ENCODE data around the gene ADORA2A. TPM values are rescaled to one million over a fixed set of nuclear protein-coding genes. Genes with fewer than 3 reads are reported as not detected.
"Not testable (repeated sequence)": the region's sequence is repeated elsewhere in the genome, so short reads cannot be mapped to it uniquely, and the experiment has no call there.

ADORA2A gene
- total RNA-seq, 2 donors from 2014 or later = 2.5 to 4.0 TPM

DNA sequence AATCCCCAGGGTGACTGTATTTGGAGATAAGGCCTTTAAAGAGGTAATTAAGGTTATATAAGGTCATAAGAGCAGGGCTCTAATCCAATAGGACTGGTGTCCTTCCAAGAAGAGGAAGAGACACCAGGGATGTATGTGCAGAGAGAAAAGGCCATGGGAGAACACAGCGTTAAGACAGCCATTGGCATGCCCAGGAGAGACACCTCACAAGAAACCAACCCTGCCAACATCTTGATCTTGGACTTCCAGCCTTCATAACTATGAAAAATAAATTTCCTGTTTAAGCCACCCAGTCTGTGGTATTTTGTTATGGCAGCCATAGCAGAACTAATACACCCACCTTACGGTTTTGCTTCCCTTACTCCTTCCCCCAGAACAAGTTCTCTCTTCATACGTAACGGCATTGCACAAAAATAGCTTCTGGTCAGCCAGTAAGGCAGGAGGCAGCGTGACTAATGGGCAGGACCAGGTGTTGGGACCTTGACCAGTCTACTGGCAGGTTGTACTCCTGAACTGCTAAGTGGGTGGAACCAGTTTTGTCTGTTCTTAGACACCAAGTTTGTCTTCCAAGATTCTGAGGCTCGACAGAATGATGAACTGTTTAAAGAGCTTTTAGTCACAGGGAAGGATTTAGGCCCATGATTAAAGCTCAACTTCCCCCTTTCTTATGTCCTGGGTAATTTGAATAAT lies 35.8 kb downstream of the ADORA2A start:
- intact Hi-C loops (cut with DNase I, micrococcal nuclease) = no loop called here
- no peak for DNase-seq
- ATAC-seq = no peak

DNA sequence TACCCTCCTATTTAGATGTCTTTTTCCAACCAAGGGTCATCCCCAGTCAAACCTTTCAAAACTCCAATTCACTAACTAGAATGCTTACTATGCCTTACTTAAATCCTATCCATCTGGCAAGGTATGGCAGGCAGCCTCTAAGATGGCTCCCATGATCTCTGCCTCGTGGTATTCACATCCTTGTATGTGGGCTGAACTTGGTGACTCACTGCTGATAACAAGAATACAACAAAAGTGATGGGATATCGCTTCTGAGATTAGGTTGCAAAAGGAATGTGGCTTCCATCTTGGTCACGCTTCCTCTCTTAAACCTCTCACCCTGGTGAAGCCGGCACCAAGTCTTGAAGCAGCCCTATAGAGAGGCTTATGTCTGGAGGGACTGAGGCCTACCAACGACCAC lies 38.2 kb downstream of the ADORA2A start:
- intact Hi-C loops (cut with DNase I, micrococcal nuclease) = no loop called here
- DNase-seq (no peak), ATAC-seq (no peak)

DNA sequence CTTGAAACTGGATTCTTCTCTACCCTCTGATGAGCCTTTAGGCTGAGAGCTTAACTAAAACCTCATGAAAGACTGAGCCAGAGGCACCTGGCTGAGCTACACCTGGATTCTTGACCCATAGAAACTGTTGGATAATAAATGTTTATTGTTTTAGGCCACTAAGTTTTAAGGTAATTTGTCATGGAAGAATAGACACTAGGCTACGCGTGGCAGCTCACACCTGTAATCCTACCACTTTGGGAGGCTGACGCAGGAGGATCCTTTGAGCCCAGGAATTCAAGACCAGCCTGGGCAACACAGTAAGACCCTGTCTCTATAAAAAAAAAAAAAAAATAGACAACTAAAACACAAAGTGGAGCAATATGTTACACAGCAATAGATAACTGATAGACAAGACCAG lies 38.6 kb downstream of the ADORA2A start:
- no peak for ATAC-seq
- no peak for DNase-seq
- intact Hi-C loops (cut with DNase I, micrococcal nuclease) = no loop called here

DNA sequence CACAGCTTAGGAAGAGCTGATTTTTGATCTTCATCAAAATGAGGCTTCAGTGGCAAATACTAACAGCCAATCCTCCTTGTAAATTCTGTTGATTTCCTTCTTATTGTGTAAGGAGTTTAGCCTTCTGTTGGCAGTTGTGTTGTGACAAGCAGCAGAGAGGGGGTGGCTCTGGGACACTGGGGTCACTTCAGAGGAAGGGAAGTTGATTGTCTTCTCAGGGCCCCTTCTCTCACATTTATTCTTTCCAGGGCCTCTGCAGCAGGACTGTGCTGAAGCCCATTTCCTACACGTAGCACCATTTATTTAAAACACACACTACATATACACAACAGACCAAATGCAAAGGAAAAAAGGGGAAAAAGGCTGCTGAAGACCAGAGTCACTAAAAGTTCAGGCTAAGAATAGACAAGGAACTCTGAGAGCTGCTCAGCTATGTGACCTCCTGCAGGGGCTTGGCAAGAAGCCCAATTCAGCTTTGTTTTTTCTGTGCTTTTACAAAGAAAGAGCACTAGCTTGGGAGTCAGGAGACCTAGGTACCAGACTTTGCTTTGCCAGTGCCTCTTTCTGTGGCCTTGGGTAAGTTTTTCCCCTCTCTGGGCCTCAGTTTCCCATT lies 39.4 kb downstream of the ADORA2A start:
- intact Hi-C loops (cut with DNase I, micrococcal nuclease) = no loop called here

DNA sequence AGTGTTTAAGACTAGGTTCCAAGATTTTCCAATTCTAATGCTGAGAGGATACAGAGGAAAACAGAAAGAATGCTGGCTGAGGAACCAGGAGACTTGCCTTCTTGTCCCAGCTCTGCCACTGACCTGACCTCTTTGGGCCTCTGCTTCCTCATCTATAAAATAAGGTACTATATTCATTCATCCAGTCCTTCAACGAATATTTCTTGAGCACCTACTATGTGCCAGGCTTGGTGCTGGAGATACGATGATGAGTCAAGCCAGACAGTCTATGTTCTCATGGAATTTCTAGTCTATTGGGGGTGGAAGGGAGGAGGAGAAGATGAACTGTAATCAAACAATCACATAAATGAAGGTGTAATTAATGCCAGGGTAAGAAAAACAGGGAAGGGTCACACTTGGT lies 39.9 kb downstream of the ADORA2A start:
- no peak for ATAC-seq
- no peak for DNase-seq
- intact Hi-C loops (cut with DNase I, micrococcal nuclease) = no loop called here

More for the DNA sequence above, 39.4 kb downstream of the ADORA2A start:
- ATAC-seq (no peak), DNase-seq (no peak)

DNA sequence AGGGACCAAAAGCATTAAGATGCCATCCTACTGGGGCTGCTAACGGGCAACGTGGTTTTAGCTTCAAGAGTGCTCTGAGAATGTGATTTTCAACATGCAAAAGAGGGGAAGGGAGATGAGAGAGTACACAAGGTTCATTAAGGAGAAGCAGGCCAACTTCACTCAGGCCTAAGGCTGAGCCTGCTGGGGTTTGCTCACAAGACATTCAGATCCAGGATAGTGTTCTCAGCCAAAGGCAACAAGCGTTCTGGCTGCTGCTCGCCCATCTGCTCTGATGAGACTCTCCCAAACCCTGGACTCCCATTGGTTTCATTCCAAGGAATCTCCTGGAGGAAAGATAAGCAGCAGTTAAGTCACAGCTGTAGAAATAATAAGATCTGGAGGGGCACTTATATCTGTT lies 44.2 kb downstream of the ADORA2A start:
- ATAC-seq (no peak), DNase-seq (no peak)
- intact Hi-C loops (cut with DNase I, micrococcal nuclease) = no loop called here

DNA sequence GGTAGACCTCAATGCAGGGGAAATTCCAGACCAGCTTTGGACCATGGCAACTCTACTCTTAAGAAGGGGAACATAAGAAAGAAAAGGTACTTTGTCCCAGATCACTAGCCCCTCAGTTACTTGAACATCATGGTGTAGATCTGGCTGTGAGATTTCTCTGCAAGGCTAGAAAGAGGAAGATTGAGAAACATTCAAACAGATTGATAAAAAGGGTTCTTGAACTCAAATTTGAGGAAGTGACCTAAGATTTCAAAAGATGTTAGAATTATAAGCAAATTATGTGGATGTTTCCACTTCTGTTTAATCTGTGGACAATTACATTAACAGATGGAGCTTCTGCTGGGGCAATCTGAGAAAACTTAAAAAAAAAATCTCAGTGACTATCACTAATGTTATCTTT lies 45.9 kb downstream of the ADORA2A start:
- intact Hi-C loops (cut with DNase I, micrococcal nuclease) = no loop called here
- DNase-seq (no peak), ATAC-seq (no peak)

DNA sequence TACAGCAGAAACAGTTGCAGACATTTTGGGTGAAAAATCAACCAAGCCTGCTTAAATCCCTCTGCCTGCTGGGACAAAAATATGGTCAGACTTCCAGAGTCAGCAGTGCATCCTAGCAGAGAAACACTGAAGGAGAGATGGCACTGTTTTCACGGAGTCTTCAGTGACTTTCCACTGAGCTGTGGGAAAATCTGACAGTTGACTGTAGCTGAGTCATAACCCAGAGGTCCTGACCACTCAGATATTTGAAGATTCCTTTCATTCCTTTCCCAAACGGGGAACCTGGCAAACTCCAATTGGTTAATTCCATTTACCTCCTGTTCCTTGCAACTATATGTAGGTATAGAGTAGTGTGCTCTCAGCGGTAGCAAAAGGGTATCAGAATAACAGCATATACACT lies 46.8 kb downstream of the ADORA2A start:
- no peak for DNase-seq
- ATAC-seq = no peak

DNA sequence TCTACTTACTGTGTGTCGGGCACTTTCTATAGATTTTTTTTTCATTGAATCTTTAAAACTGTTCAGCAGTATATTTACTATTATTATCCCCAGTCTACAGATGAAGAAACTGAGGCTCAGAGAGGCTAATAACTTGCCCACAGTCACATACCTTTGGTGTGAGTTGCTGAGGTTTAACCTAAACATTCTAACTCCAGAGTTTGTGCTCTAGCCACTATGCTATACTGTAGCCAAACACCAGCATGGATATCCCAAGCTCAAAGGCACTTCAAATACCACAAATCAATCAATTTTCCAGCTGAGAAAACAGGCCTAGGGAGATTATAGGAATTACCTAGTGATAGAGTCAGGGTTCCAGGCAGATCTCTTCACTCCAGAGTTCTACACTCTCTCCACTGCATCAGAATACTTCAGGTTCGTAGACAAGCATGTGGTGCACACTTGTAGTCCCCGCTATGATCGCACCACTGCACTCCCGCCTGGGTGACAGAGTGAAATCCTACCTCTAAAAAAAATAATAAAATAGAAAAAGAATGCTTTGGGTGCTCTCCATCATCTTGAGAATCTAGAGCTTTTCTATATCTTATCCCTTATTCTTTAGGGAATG lies 47.4 kb downstream of the ADORA2A start:
- DNase-seq = no peak
- intact Hi-C loops (cut with DNase I, micrococcal nuclease) = no loop called here
- ATAC-seq = no peak

More for the DNA sequence above, 46.8 kb downstream of the ADORA2A start:
- intact Hi-C loops (cut with DNase I, micrococcal nuclease) = no loop called here

DNA sequence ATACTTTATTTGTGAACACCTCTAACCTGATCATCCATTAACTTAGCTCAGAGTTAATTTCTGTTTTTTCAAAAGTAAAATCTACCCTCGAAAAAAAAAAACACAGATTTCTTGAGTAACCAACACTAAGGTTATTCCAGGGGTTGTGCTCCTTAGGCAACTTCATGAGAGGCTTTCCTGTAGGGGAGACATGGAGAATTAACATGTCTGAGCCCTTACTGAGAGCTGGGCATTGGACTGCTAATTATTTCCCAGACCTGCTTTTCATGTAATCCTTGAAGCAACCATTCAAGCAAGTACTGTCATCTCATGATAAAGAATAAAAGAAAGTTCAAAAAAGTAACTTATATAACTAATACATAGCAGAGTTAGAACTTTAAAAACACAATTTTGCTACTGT lies 54.2 kb downstream of the ADORA2A start:
- intact Hi-C loops (cut with DNase I, micrococcal nuclease) = no loop called here
- DNase-seq (no peak), ATAC-seq (no peak)

DNA sequence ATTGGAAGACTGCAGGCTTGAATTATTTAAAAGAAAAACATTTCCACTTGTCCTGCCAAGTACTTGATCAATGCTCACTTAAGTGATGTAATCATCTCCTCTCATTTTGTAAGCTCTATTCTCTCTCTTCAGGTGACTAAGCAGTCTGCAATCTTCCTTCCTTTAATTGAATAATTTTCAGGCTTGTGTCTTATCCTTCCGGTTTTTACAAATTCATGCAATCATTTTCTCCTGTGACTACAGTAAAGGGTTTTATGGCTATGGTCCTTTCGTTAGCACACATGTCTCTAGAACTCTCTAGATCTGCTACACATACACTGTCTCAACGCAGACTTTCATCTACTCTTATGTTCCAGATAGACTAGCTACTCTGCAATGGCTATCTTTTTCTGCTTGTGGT lies 55.2 kb downstream of the ADORA2A start:
- no peak for DNase-seq
- ATAC-seq = no peak
- intact Hi-C loops (cut with DNase I, micrococcal nuclease) = no loop called here

DNA sequence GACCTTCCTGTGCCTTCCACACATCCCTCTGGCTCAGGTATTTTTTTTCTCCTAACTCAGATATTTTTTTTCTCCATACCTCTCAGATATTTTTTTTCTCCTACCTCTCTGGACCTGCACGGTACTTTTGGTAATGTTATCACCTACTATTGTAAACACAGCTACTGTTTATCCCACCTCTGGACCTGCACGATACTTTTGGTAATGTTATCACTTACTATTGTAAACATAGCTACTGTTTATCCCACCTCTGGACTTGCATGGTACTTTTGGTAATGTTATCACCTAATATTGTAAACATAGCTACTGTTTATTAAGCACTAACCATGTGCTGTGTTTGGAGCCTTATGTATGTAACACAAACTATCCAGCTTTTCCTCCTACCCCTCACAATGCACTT lies 55.6 kb downstream of the ADORA2A start:
- intact Hi-C loops (cut with DNase I, micrococcal nuclease) = no loop called here
- DNase-seq = no peak
- ATAC-seq = no peak

DNA sequence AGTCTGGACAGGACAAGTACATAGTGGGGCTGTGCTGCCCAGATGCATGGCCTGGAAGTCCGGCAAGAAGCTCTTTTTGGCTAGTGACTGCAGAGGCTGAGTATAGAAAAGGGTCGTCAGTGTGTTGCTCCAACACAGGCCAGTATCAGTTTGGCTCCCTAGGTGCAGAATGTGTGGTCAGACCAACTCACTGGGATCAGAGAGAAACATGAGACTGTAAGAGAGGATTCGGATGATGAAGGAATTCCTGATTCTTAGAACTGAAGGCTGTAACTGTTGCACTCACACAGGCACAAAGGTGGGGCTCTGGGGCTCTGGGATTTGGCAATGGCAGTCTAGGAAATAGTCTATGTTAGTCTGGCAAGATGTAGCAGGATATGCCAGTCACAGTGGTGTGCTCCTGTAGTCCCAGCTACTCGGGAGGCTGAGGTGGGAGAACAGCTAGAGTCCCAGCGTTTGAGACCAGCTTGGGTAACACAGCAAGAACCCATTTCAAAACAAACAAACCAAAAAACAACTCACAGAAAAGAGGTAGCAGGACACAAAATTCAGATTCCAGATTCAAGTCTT lies 56.7 kb downstream of the ADORA2A start:
- DNase-seq (no peak), ATAC-seq (no peak)
- intact Hi-C loops (cut with DNase I, micrococcal nuclease) = no loop called here

DNA sequence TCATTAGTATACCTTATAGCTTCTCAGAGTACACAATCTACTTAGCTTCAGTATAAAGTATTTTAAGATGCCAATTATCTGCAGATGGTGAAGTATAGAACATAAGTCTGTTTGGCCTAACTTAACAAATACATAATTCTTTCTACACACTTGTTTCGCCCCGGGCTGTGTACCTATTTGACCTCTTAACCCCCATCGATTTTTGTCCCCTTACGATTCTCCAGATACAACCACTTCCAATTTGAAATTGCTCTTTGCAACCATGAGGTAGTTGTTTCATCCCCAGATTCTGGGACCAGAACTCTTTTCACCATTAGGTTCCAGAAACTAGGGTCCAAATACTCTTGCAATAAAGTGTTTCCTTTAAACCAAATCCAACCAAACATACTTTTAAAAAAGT lies 57.8 kb downstream of the ADORA2A start:
- DNase-seq = no peak
- intact Hi-C loops (cut with DNase I, micrococcal nuclease) = no loop called here
- no peak for ATAC-seq

DNA sequence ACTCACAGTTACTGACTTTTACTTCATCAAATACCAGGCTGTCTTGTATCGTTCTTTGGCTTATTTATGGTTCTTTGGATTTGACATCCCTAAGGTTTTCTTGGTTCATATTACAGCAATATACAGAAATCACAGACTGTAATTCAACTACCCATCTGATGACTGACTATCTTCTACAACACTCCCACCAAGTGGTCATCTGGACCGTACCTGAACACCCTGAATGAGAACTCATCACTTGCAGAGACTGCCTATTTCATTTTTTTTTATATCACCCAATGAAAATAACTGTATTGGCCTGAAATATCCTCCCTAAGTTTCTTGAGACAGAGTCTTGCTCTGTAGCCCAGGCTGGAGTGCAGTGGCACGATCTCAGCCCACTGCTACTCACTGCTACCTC lies 58.2 kb downstream of the ADORA2A start:
- ATAC-seq = no peak
- no peak for DNase-seq
- intact Hi-C loops (cut with DNase I, micrococcal nuclease) = no loop called here

DNA sequence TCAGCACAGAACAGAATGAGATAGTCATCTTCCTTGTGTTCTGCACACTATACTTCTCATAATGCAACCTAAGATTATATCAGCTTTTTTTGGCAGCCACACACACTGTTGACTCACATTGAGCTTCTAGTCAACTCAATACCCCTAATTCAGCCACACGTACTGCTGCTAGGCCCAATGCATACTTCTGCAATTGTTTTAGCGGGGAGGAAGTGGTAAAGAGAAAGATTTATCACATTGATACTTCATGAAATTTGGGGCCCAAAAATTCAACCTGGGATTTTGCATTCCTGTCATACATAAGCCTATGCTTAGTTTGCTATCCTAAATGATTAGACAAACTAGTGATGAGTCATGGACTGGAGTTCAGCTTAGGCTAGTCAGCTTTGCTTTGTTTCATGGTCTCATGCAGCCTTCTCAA lies 59.1 kb downstream of the ADORA2A start:
- no peak for ATAC-seq

DNA sequence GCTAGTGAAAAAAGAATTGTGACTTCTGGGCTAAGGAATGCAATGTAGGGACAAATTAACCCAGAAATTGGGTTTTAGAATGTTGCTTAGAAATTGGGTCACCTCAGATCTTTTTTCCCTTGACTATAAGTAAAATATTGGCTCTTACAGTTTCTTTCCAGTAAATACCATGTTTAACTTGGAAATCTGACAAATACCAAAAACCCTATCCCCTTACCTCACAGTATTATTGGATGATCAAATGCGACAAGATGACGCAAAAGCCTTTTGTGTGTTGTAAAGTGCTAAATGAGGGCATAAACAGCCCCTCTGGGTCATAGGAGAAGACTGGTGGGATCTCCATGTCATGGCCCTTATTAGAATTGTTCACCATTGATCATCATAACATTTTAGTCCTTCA lies 61.6 kb downstream of the ADORA2A start:
- ATAC-seq (no peak), DNase-seq (no peak)
- intact Hi-C loops (cut with DNase I, micrococcal nuclease) = no loop called here

More for the DNA sequence above, 59.1 kb downstream of the ADORA2A start:
- intact Hi-C loops (cut with DNase I, micrococcal nuclease) = no loop called here
- DNase-seq = no peak

DNA sequence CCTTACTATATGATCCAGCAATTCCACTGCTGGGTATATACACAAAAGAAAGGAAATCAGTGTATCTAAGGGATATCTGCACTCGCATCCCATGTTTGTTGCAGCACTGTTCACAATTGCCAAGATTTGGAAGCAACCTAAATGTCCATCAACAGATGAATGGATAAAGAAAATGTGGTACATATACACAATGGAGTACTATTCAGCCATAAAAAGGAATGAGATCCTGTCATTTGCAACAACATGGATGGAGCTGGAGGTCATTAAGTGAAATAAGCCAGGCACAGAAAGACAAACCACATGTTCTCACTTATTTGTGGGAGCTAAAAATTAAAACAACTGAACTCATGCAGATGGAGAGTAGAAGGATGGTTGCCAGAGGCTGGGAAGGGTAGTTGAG lies 62.0 kb downstream of the ADORA2A start:
- DNase-seq; intact Hi-C loops (cut with DNase I, micrococcal nuclease); ATAC-seq: not testable (repeated sequence)

Measured in left colon (tissue), 2 donors.